GM18867 (cell line): ENCODE results near the gene ROBO2.

Experiments used
- ATAC-seq: cut with Tn5 transposase; IDR thresholded peaks from one replicate; pipeline ENCODE4 v1.9.1; 2021; ENCODE audit warnings: mild to moderate bottlenecking, moderate library complexity; ENCODE audit not compliant: unreplicated experiment

ROBO2 gene

GRCh38 chr3:77188210-77188609 is 148.3 kb downstream of the ROBO2 start:
- no peak for ATAC-seq

GRCh38 chr3:77189258-77189657 is 149.4 kb downstream of the ROBO2 start:
- ATAC-seq: no peak

- no peak for ATAC-seq
These were observed 149.8 kb downstream of the ROBO2 start for GRCh38 chr3:77189684-77190083.

- ATAC-seq: no peak
These were observed 150.5 kb downstream of the ROBO2 start for GRCh38 chr3:77190374-77190773.

- ATAC-seq: no peak
These were observed 151.1 kb downstream of the ROBO2 start for GRCh38 chr3:77191014-77191413.

- no peak for ATAC-seq
These were observed 151.7 kb downstream of the ROBO2 start for GRCh38 chr3:77191640-77192039.

- ATAC-seq: no peak
These were observed 156.1 kb downstream of the ROBO2 start for GRCh38 chr3:77195766-77196545.

- ATAC-seq: no peak
These were observed 157.5 kb downstream of the ROBO2 start for GRCh38 chr3:77197408-77197807.

- ATAC-seq: no peak
These were observed 164.0 kb downstream of the ROBO2 start for GRCh38 chr3:77203851-77204250.

GRCh38 chr3:77204788-77205187 is 164.9 kb downstream of the ROBO2 start:
- no peak for ATAC-seq

- no peak for ATAC-seq
These were observed 167.9 kb downstream of the ROBO2 start for GRCh38 chr3:77207753-77208152.

GRCh38 chr3:77222701-77223100 is 182.8 kb downstream of the ROBO2 start:
- no peak for ATAC-seq

GRCh38 chr3:77227567-77227966 is 187.7 kb downstream of the ROBO2 start:
- ATAC-seq: no peak

GRCh38 chr3:77232557-77232956 is 192.7 kb downstream of the ROBO2 start:
- ATAC-seq: no peak

GRCh38 chr3:77234004-77234403 is 194.1 kb downstream of the ROBO2 start:
- no peak for ATAC-seq

GRCh38 chr3:77236118-77236517 is 196.2 kb downstream of the ROBO2 start:
- ATAC-seq: no peak

- no peak for ATAC-seq
These were observed 200.3 kb downstream of the ROBO2 start for GRCh38 chr3:77240072-77240650.

GRCh38 chr3:77242371-77242770 is 202.5 kb downstream of the ROBO2 start:
- no peak for ATAC-seq

- ATAC-seq: no peak
These were observed 205.1 kb downstream of the ROBO2 start for GRCh38 chr3:77244981-77245380.

GRCh38 chr3:77247061-77247460 is 207.2 kb downstream of the ROBO2 start:
- no peak for ATAC-seq

- no peak for ATAC-seq
These were observed 207.9 kb downstream of the ROBO2 start for GRCh38 chr3:77247817-77248216.

GRCh38 chr3:77248420-77248819 is 208.5 kb downstream of the ROBO2 start:
- ATAC-seq: no peak

- no peak for ATAC-seq
These were observed 211.2 kb downstream of the ROBO2 start for GRCh38 chr3:77251136-77251535.
